OCI-LY3 (cell line): Measurements from ENCODE around the gene ART5.
"Not testable (repeated sequence)": the region's sequence is repeated elsewhere in the genome, so short reads cannot be mapped to it uniquely, and the experiment has no call there.

Source experiments
- H2AFZ ChIP-seq: fragments of 200-600, 300-600 bp; shearing (Covaris generic); 2 replicates; pipeline ENCODE4 v1.6.0; 2014; ENCODE audit warnings: antibody characterized with exemption, low read depth, low read length
- H3K27ac ChIP-seq: fragments of 200-600, 300-600 bp; sonication (generic); 2 replicates; pipeline ENCODE4 v1.5.1; 2014; ENCODE audit warnings: mild to moderate bottlenecking, low read length, moderate library complexity, mixed read lengths
- H3K27me3 ChIP-seq: fragments of 200-600, 300-600 bp; sonication (generic); 2 replicates; pipeline ENCODE4 v1.6.1; 2014; ENCODE audit warnings: low read depth, low read length, mixed read lengths
- H3K36me3 ChIP-seq: fragments of 200-600, 300-600 bp; sonication (generic); replicated peaks from 2 replicates; pipeline ENCODE3; 2014; ENCODE audit warnings: low read depth, low read length, mixed read lengths
- H3K4me1 ChIP-seq: fragments of 300-600, 200-600 bp; sonication (generic); 2 replicates; pipeline ENCODE4 v1.6.1; 2014; ENCODE audit warnings: low read length, mixed read lengths
- H3K4me2 ChIP-seq: fragments of 200-600, 300-600 bp; sonication (generic); 2 replicates; pipeline ENCODE4 v1.6.1; 2014; ENCODE audit warnings: low read length, mixed read lengths
- H3K4me3 ChIP-seq: fragments of 300-600, 200-600 bp; sonication (generic); 2 replicates; pipeline ENCODE4 v1.5.1; 2014; ENCODE audit warnings: antibody characterized with exemption, mild to moderate bottlenecking, low read length, moderate library complexity
- H3K79me2 ChIP-seq: fragments of 300-600, 200-600 bp; shearing (Covaris generic); 2 replicates; pipeline ENCODE4 v1.6.1; 2014; ENCODE audit warnings: mild to moderate bottlenecking, low read length, mixed read lengths
- H3K9ac ChIP-seq: fragments of 300-600, 200-600 bp; shearing (Covaris generic); 2 replicates; pipeline ENCODE4 v1.6.0; 2014; ENCODE audit warnings: mild to moderate bottlenecking, low read length, moderate library complexity
- H3K9me3 ChIP-seq: fragments of 200-600, 300-600 bp; shearing (Covaris generic); 2 replicates; pipeline ENCODE4 v1.6.1; 2014; ENCODE audit warnings: low read length, mixed read lengths; ENCODE audit not compliant: insufficient read depth
- H4K20me1 ChIP-seq: fragments of 200-600, 300-600 bp; sonication (generic); 2 replicates; pipeline ENCODE4 v1.6.1; 2016; ENCODE audit warnings: low read length, mixed read lengths; ENCODE audit not compliant: insufficient read depth

The ART5 gene

GRCh38 chr11:3590193-3590592 is 51.6 kb downstream of the ART5 start:
- not testable (repeated sequence) for H3K4me2 ChIP-seq, H4K20me1 ChIP-seq, H2AFZ ChIP-seq, H3K79me2 ChIP-seq, H3K36me3 ChIP-seq, H3K27me3 ChIP-seq, H3K4me1 ChIP-seq, H3K9me3 ChIP-seq, H3K4me3 ChIP-seq, H3K27ac ChIP-seq, H3K9ac ChIP-seq

- H3K4me1 ChIP-seq, H3K27me3 ChIP-seq, H3K4me3 ChIP-seq, H3K79me2 ChIP-seq, H4K20me1 ChIP-seq, H3K36me3 ChIP-seq, H3K9me3 ChIP-seq, H2AFZ ChIP-seq, H3K4me2 ChIP-seq, H3K27ac ChIP-seq, H3K9ac ChIP-seq: not testable (repeated sequence)
Measured at GRCh38 chr11:3588776-3589175, 53.0 kb downstream of the ART5 start.
